OCI-LY7 (cell line): Measurements from ENCODE around the gene ZSWIM9.

Experiments
- CTCF ChIP-seq: fragments of 200-600 bp; sonication (generic); conservative IDR thresholded peaks from 2 replicates; pipeline ENCODE4 v1.5.1; 2014; ENCODE audit warnings: mild to moderate bottlenecking, antibody characterized with exemption, low read length, moderate library complexity, mixed read lengths
- EZH2phosphoT487 ChIP-seq: fragments of 200-600 bp; sonication (generic); IDR thresholded peaks from 2 replicates; pipeline ENCODE4 v1.6.1; 2018; ENCODE audit warnings: low read depth, borderline replicate concordance, mild to moderate bottlenecking, mixed run types, antibody characterized with exemption, low read length, moderate library complexity, mixed read lengths

GRCh38 chr19:48230555-48231129, 60.2 kb downstream of the ZSWIM9 start:
- TF ChIP-seq CTCF = no peak
- no peak for TF ChIP-seq EZH2phosphoT487
